GM21825 (cell line): ENCODE measurements around the gene OR5AK2.
"Not testable (repeated sequence)": the region's sequence is repeated elsewhere in the genome, so short reads cannot be mapped to it uniquely, and the experiment has no call there.

ENCODE experiments used
- ATAC-seq: cut with Tn5 transposase; IDR thresholded peaks from one replicate; pipeline ENCODE4 v1.9.1; 2021; ENCODE audit warnings: mild to moderate bottlenecking, moderate library complexity; ENCODE audit not compliant: unreplicated experiment

OR5AK2 gene

GRCh38 chr11:56988614-56989013 lies at the start of gene OR5AK2:
TSS of gene OR5AK2 (plus strand) at chr11:56988914. CDS start at chr11:56988914, 0 bp downstream.
- no peak for ATAC-seq

GRCh38 chr11:56945526-56945925 lies 43.2 kb upstream of the OR5AK2 start:
- ATAC-seq: not testable (repeated sequence)

GRCh38 chr11:56948991-56949515 lies 39.7 kb upstream of the OR5AK2 start:
- ATAC-seq: no peak

GRCh38 chr11:56950510-56950909 lies 38.2 kb upstream of the OR5AK2 start:
- ATAC-seq: no peak

GRCh38 chr11:56953907-56954306 lies 34.8 kb upstream of the OR5AK2 start:
- ATAC-seq: not testable (repeated sequence)

GRCh38 chr11:56961609-56962008 lies 27.1 kb upstream of the OR5AK2 start:
- no peak for ATAC-seq

GRCh38 chr11:56967726-56968125 lies 21.0 kb upstream of the OR5AK2 start:
- ATAC-seq: no peak

GRCh38 chr11:56968524-56968923 lies 20.2 kb upstream of the OR5AK2 start:
- no peak for ATAC-seq

GRCh38 chr11:56977314-56977713 lies 11.4 kb upstream of the OR5AK2 start:
- no peak for ATAC-seq

- no peak for ATAC-seq
These were observed 2.0 kb downstream of the OR5AK2 start for GRCh38 chr11:56990702-56991101.

GRCh38 chr11:56994532-56994931 lies 5.8 kb downstream of the OR5AK2 start:
- no peak for ATAC-seq

- ATAC-seq: no peak
These were observed 13.1 kb downstream of the OR5AK2 start for GRCh38 chr11:57001674-57002401.

- ATAC-seq: no peak
These were observed 19.7 kb downstream of the OR5AK2 start for GRCh38 chr11:57008373-57008772.

- no peak for ATAC-seq
These were observed 27.0 kb downstream of the OR5AK2 start for GRCh38 chr11:57015679-57016078.

- ATAC-seq: no peak
These were observed 42.8 kb downstream of the OR5AK2 start for GRCh38 chr11:57031556-57031955.
